Body of pancreas (tissue), 4 donors: ENCODE results near the gene ADAMTSL1. TPM values are rescaled to one million over a fixed set of nuclear protein-coding genes. Genes with fewer than 3 reads are reported as not detected.
"Not testable (repeated sequence)": the region's sequence is repeated elsewhere in the genome, so short reads cannot be mapped to it uniquely, and the experiment has no call there.

Experiments used
- ATAC-seq: fragments of 150-250 bp; one replicate; pipeline ENCODE4 v1.9.1; 2016
- DNase-seq, 4 donors: peaks; one replicate each; pipeline ENCODE4 v3.0.0-alpha.2; 2019
- H3K27ac ChIP-seq, 4 donors: fragments of 200-600 bp; sonication (generic); 1 replicate in 3 of 4; 2 replicates in 1 of 4; pipeline versions ENCODE4 v1.5.1 to v1.6.1; 2016 to 2019; ENCODE audit warnings: mild to moderate bottlenecking in 1 of 4, mixed read lengths in 1 of 4, moderate library complexity in 1 of 4
- H3K27me3 ChIP-seq, 2 donors: fragments of 200-600 bp; sonication (generic); one replicate each; pipeline ENCODE4 v1.6.0; 2016; ENCODE audit warnings: mild to moderate bottlenecking in 1 of 2
- H3K36me3 ChIP-seq, 2 donors: fragments of 200-600 bp; sonication (generic); replicated peaks in 1 of 2; 2 replicates each; pipeline ENCODE4 v1.5.1; 2016; ENCODE audit warnings: low read depth in 2 of 2; ENCODE audit not compliant: insufficient read depth in 1 of 2
- H3K4me1 ChIP-seq: fragments of 200-600 bp; sonication (generic); one replicate; pipeline ENCODE4 v1.6.0; 2016
- H3K4me3 ChIP-seq, 2 donors: fragments of 200-600 bp; sonication (generic); 1 replicate in 1 of 2; 2 replicates in 1 of 2; pipeline ENCODE4 v1.5.1; 2016 to 2019
- H3K9me3 ChIP-seq, 3 donors: fragments of 200-600 bp; sonication (generic); 1 replicate in 2 of 3; 2 replicates in 1 of 3; pipeline ENCODE4 v1.5.1; 2016
- POLR2A ChIP-seq, 3 donors: fragments of 450-650 bp; IDR thresholded peaks; one replicate each; pipeline ENCODE4 v1.6.1; 2016; ENCODE audit warnings: antibody characterized with exemption in 3 of 3, mild to moderate bottlenecking in 2 of 3
- WGBS, 2 donors: methylation state at CpG; one replicate each; pipeline ENCODE4 v1.1.5; 2017; 5-methylcytosine and 5-hydroxymethylcytosine counted together
- intact Hi-C: fragments of 100-400 bp; cut with DNase I; formaldehyde crosslinking; loops from one replicate; pipeline ENCODE4 v1.15.1; 2023
- total RNA-seq, 2 donors: library from RNA; depleted of rRNA; stranded (reverse); fragments of >200 nt; gene quantifications; one replicate each; pipeline ENCODE4 v1.1.0, GENCODE V29; 2016
- TF ChIP-seq, protein P1 (sequence below), 7 experiments: fragments of 450-650 bp in 4 of 7; fragments of 200-600 bp in 3 of 7; sonication (generic) in 3 of 7; IDR thresholded peaks; one replicate each; pipeline ENCODE4 v1.5.1; 2016 to 2019; ENCODE audit warnings: antibody characterized with exemption in 7 of 7

ADAMTSL1 gene
- total RNA-seq, 2 donors from 2014 or later: 0.52 to 0.99 TPM

DNA sequence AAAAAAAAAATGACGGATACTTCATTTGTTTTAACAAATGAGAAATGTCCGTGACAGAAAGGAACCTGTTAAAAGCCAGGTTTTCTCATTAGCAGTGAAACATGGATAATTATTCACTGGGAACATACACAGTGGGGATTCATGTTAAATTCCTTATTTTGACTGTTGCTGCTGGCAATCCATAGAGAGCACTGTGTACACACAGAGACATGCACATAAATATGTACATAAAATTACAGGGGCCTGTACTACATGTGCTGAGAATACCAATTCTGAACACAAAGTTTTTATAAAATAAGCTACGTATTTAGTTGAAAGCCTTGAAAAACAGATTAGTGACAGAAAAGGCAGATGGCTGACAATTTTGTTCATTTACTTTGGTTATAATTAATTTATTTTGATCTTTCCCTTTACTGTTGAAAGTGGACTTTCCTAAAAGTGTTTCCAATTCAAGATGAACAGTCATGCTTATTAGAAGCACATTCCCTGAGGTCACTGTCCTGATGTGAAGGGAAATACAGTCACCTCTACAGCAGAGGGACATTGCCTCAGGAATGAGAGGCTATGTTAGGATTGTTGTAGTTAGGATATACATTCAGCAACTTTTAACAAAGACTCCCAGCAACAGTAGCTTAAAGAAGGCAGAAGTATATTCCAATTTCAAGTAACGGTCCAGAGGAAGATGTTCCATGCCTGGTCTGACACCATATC is 392.3 kb downstream of the ADAMTSL1 start:
- Histone ChIP-seq H3K4me1 (no peaks in the 10 kb centered on the region), H3K9me3 (peaks cover 0 to 9% (median 0%) of the 10 kb centered on the region in 3 donors), H3K36me3 (no peaks in the 10 kb centered on the region), H3K27me3 (no peaks in the 10 kb centered on the region), H3K4me3 (no peak overlapping the region), H3K27ac (no peak overlapping the region)
- no peak for ATAC-seq
- no peak for DNase-seq
- TF ChIP-seq, protein P1, sequence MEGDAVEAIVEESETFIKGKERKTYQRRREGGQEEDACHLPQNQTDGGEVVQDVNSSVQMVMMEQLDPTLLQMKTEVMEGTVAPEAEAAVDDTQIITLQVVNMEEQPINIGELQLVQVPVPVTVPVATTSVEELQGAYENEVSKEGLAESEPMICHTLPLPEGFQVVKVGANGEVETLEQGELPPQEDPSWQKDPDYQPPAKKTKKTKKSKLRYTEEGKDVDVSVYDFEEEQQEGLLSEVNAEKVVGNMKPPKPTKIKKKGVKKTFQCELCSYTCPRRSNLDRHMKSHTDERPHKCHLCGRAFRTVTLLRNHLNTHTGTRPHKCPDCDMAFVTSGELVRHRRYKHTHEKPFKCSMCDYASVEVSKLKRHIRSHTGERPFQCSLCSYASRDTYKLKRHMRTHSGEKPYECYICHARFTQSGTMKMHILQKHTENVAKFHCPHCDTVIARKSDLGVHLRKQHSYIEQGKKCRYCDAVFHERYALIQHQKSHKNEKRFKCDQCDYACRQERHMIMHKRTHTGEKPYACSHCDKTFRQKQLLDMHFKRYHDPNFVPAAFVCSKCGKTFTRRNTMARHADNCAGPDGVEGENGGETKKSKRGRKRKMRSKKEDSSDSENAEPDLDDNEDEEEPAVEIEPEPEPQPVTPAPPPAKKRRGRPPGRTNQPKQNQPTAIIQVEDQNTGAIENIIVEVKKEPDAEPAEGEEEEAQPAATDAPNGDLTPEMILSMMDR (IDR thresholded peaks at IDR 0.05): no peak
- no peak for TF ChIP-seq POLR2A (IDR thresholded peaks at IDR 0.05)
- intact Hi-C loops: no loop called here
- WGBS, 2 donors: 55 to 71% methylated on average over 3 to 4 of the region's 4 CpGs

- TF ChIP-seq POLR2A (IDR thresholded peaks at IDR 0.05): no peak
- TF ChIP-seq, protein P1 (IDR thresholded peaks at IDR 0.05): no peak
- intact Hi-C loops: no loop called here
- no peak for DNase-seq
Measured at GRCh38 chr9:18869725-18870124, 395.8 kb downstream of the ADAMTSL1 start.

GRCh38 chr9:18874069-18874468 is 400.1 kb downstream of the ADAMTSL1 start:
- no peaks in the 10 kb centered on the region for H3K4me1 ChIP-seq
- no peaks in the 10 kb centered on the region for H3K27me3 ChIP-seq
- no peak overlapping the region for H3K27ac ChIP-seq
- WGBS, 2 donors: 83 to 92% methylated on average over 4 of the region's 4 CpGs
- H3K9me3 ChIP-seq: peaks cover 0 to 9% (median 0%) of the 10 kb centered on the region in 3 donors
- no peak for DNase-seq
- intact Hi-C loops: no loop called here
- H3K36me3 ChIP-seq: no peaks in the 10 kb centered on the region
- H3K4me3 ChIP-seq: no peak overlapping the region
- no peak for ATAC-seq
- TF ChIP-seq POLR2A (IDR thresholded peaks at IDR 0.05): no peak
- TF ChIP-seq, protein P1 (IDR thresholded peaks at IDR 0.05): no peak

More at GRCh38 chr9:18869725-18870124, 395.8 kb downstream of the ADAMTSL1 start:
- no peak overlapping the region for H3K4me3 ChIP-seq
- H3K9me3 ChIP-seq: peaks cover 0 to 9% (median 0%) of the 10 kb centered on the region in 3 donors
- H3K27ac ChIP-seq: no peak overlapping the region
- ATAC-seq: no peak
- no peaks in the 10 kb centered on the region for H3K36me3 ChIP-seq
- no peaks in the 10 kb centered on the region for H3K4me1 ChIP-seq
- no peaks in the 10 kb centered on the region for H3K27me3 ChIP-seq

GRCh38 chr9:18874990-18875389 is 401.0 kb downstream of the ADAMTSL1 start:
- H3K27ac ChIP-seq, H3K27me3 ChIP-seq, H3K9me3 ChIP-seq, H3K4me1 ChIP-seq, DNase-seq, intact Hi-C loops, ATAC-seq, H3K4me3 ChIP-seq, H3K36me3 ChIP-seq: not testable (repeated sequence)

GRCh38 chr9:18877984-18878383 is 404.0 kb downstream of the ADAMTSL1 start:
- DNase-seq (no peak), ATAC-seq (no peak)
- Histone ChIP-seq H3K27ac (no peak overlapping the region), H3K4me3 (no peak overlapping the region), H3K36me3 (no peaks in the 10 kb centered on the region), H3K9me3 (no peaks in the 10 kb centered on the region), H3K4me1 (no peaks in the 10 kb centered on the region), H3K27me3 (no peaks in the 10 kb centered on the region)
- intact Hi-C loops: no loop called here
- WGBS, 2 donors: 60 to 68% methylated on average over 2 to 3 of the region's 3 CpGs
- TF ChIP-seq, protein P1 (IDR thresholded peaks at IDR 0.05): no peak
- TF ChIP-seq POLR2A (IDR thresholded peaks at IDR 0.05): no peak
